Hepatocyte (in vitro differentiated cells): ENCODE results near the gene ARFGAP2. TPM values are rescaled to one million over a fixed set of nuclear protein-coding genes. Genes with fewer than 3 reads are reported as not detected.

Experiments
- DNase-seq: peaks from one replicate; pipeline ENCODE4 v3.0.0-alpha.2; 2016; ENCODE audit warnings: low spot score
- H2AFZ ChIP-seq: fragments of 200-600 bp; sonication (generic); 2 replicates; pipeline ENCODE4 v1.6.0; 2016; ENCODE audit warnings: antibody characterized with exemption, mild to moderate bottlenecking
- H3K27ac ChIP-seq: fragments of 200-600 bp; sonication (generic); 2 replicates; pipeline ENCODE4 v1.5.1; 2016; ENCODE audit warnings: mild to moderate bottlenecking
- H3K27me3 ChIP-seq: fragments of 200-600 bp; sonication (generic); 2 replicates; pipeline ENCODE4 v1.6.1; 2016
- H3K36me3 ChIP-seq: fragments of 200-600 bp; sonication (generic); replicated peaks from 2 replicates; pipeline ENCODE4 v1.5.1; 2016; ENCODE audit warnings: low read depth; ENCODE audit not compliant: insufficient read depth
- H3K4me1 ChIP-seq: fragments of 200-600 bp; sonication (generic); 2 replicates; pipeline ENCODE4 v1.5.1; 2016; ENCODE audit warnings: mild to moderate bottlenecking, moderate library complexity; ENCODE audit not compliant: insufficient read depth
- H3K4me2 ChIP-seq: fragments of 200-600 bp; sonication (generic); 2 replicates; pipeline ENCODE4 v1.6.0; 2016
- H3K4me3 ChIP-seq: fragments of 200-600 bp; sonication (generic); 2 replicates; pipeline ENCODE4 v1.5.1; 2016; ENCODE audit warnings: mild to moderate bottlenecking
- H3K79me2 ChIP-seq: fragments of 200-600 bp; sonication (generic); 2 replicates; pipeline ENCODE4 v1.6.0; 2017; ENCODE audit warnings: mild to moderate bottlenecking
- H3K9me2 ChIP-seq: fragments of 200-600 bp; sonication (generic); replicated peaks from 2 replicates; pipeline ENCODE4 v1.6.0; 2017; ENCODE audit warnings: mild to moderate bottlenecking; ENCODE audit not compliant: insufficient read depth
- H3K9me3 ChIP-seq: fragments of 200-600 bp; sonication (generic); 2 replicates; pipeline ENCODE4 v1.5.1; 2016; ENCODE audit warnings: low read depth, mild to moderate bottlenecking
- H4K20me1 ChIP-seq: fragments of 200-600 bp; sonication (generic); 2 replicates; pipeline ENCODE4 v1.6.0; 2016; ENCODE audit warnings: mild to moderate bottlenecking; ENCODE audit not compliant: insufficient read depth, poor library complexity, severe bottlenecking
- CTCF ChIP-seq: fragments of 200-600 bp; sonication (generic); IDR thresholded peaks from 2 replicates; pipeline ENCODE4 v1.5.1; 2016; ENCODE audit warnings: antibody characterized with exemption, mild to moderate bottlenecking; ENCODE audit not compliant: poor library complexity
- EZH2 ChIP-seq: fragments of 200-600 bp; sonication (generic); IDR thresholded peaks from 2 replicates; pipeline ENCODE4 v1.6.1; 2016; ENCODE audit warnings: antibody characterized with exemption, mild to moderate bottlenecking, borderline replicate concordance
- EZH2phosphoT487 ChIP-seq: fragments of 200-600 bp; sonication (generic); IDR thresholded peaks from one replicate; pipeline ENCODE4 v1.6.1; 2018; ENCODE audit warnings: antibody characterized with exemption, mild to moderate bottlenecking, low read depth, moderate library complexity; ENCODE audit not compliant: unreplicated experiment, severe bottlenecking
- WGBS: methylation state at CpG from one replicate; pipeline ENCODE4 v1.1.6; 2016; ENCODE audit warnings: low lambda C conversion rate; ENCODE audit errors: missing lambda C conversion rate; 5-methylcytosine and 5-hydroxymethylcytosine counted together
- polyA plus RNA-seq: library from polyadenylated mRNA; unstranded; fragments of >200 nt; fragmentation: Nextera tagmentation; extraction: Ambion mirVana; gene quantifications from 2 replicates; pipeline ENCODE4 v1.2.1, GENCODE V29; 2016
- total RNA-seq: library from RNA; depleted of rRNA; stranded (reverse); fragments of >200 nt; gene quantifications from 2 replicates; pipeline ENCODE4 v1.2.3, GENCODE V29; 2014

The ARFGAP2 gene
- total and polyA plus RNA-seq, 2 experiments from 2014 or later: 64.3 to 146 TPM

GRCh38 chr11:47164321-47164720 lies 12.4 kb downstream of the ARFGAP2 start:
- H3K79me2 ChIP-seq: peaks cover 12% of the 10 kb centered on the region

GRCh38 chr11:47163898-47164297 lies 12.8 kb downstream of the ARFGAP2 start:
- H3K4me1 ChIP-seq: no peaks in the 10 kb centered on the region
- H3K36me3 ChIP-seq: no peaks in the 10 kb centered on the region
- H3K4me2 ChIP-seq: no peak overlapping the region
- H2AFZ ChIP-seq: no peak overlapping the region
- H3K4me3 ChIP-seq: no peak overlapping the region
- DNase-seq: no peak
- H3K27me3 ChIP-seq: no peaks in the 10 kb centered on the region
- no peaks in the 10 kb centered on the region for H3K9me2 ChIP-seq
- peaks cover 10% of the 10 kb centered on the region for H3K79me2 ChIP-seq
- TF ChIP-seq EZH2phosphoT487 (no peak), EZH2 (no peak), CTCF (no peak)
- H4K20me1 ChIP-seq: peaks cover 2% of the 10 kb centered on the region
- H3K9me3 ChIP-seq: no peaks in the 10 kb centered on the region
- 94% methylated on average over 15 of the region's 15 CpGs for WGBS
- no peak overlapping the region for H3K27ac ChIP-seq

More at GRCh38 chr11:47164321-47164720, 12.4 kb downstream of the ARFGAP2 start:
- Histone ChIP-seq H3K27me3 (no peaks in the 10 kb centered on the region), H4K20me1 (peaks cover 2% of the 10 kb centered on the region), H3K4me1 (no peaks in the 10 kb centered on the region), H3K9me3 (no peaks in the 10 kb centered on the region), H3K36me3 (no peaks in the 10 kb centered on the region), H3K4me3 (no peak overlapping the region), H3K9me2 (no peaks in the 10 kb centered on the region), H3K27ac (no peak overlapping the region), H3K4me2 (no peak overlapping the region), H2AFZ (no peak overlapping the region)
- no peak for DNase-seq
- WGBS: 84% methylated on average over 4 of the region's 4 CpGs
- no peak for TF ChIP-seq CTCF

DNA sequence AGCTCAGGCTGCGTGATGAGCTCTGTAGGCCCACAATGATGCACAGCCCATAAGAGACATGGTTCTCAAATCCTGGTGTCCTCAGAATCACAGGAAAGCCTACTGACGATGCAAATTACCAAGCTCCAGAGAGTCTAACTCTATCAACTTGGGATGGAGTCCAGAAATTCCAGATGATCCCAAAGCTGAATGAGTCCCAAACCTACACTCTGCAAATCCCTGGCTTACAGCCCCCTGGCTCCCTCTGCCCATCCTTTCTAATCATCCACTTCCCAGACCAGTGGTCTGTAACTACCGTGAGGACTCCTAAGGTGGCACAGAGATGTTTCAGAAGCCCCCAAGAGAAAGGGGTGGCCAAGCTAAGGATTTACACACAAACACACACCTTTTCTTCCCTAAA lies 13.5 kb downstream of the ARFGAP2 start:
- H2AFZ ChIP-seq: no peak overlapping the region
- H4K20me1 ChIP-seq: no peaks in the 10 kb centered on the region
- no peaks in the 10 kb centered on the region for H3K27me3 ChIP-seq
- TF ChIP-seq EZH2 (no peak), CTCF (no peak), EZH2phosphoT487 (no peak)
- no peak overlapping the region for H3K27ac ChIP-seq
- peaks cover 5% of the 10 kb centered on the region for H3K79me2 ChIP-seq
- WGBS: 87% methylated on average over 3 of the region's 3 CpGs
- H3K36me3 ChIP-seq: no peaks in the 10 kb centered on the region
- H3K4me1 ChIP-seq: no peaks in the 10 kb centered on the region
- no peak for DNase-seq
- H3K4me2 ChIP-seq: no peak overlapping the region
- H3K9me2 ChIP-seq: no peaks in the 10 kb centered on the region
- H3K9me3 ChIP-seq: no peaks in the 10 kb centered on the region
- no peak overlapping the region for H3K4me3 ChIP-seq

DNA sequence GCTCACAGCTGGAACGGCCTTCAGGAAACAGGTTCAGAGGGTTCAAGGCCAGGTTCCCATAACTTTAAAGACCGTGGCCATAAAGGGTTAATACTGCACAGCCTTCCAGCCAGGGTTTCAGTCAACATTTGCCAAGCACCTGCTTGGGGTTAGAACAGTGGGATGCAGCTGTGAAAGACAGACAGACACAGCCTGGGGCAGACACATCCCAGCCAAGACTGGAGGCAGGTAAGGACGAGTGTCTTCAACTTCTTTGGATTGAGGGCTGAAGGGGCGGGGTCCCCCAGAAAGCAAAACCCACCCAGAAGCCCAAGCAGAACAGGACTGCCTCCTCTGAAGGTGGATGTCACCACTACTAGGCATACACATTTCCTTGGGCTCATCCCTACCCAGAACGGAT lies 14.3 kb downstream of the ARFGAP2 start:
- no peaks in the 10 kb centered on the region for H4K20me1 ChIP-seq
- H3K4me2 ChIP-seq: no peak overlapping the region
- H3K27ac ChIP-seq: no peak overlapping the region
- no peaks in the 10 kb centered on the region for H3K36me3 ChIP-seq
- no peaks in the 10 kb centered on the region for H3K79me2 ChIP-seq
- no peak overlapping the region for H3K4me3 ChIP-seq
- DNase-seq: no peak
- no peak for TF ChIP-seq EZH2
- no peak for TF ChIP-seq CTCF
- no peak for TF ChIP-seq EZH2phosphoT487
- no peak overlapping the region for H2AFZ ChIP-seq
- no peaks in the 10 kb centered on the region for H3K4me1 ChIP-seq
- no peaks in the 10 kb centered on the region for H3K9me2 ChIP-seq
- H3K27me3 ChIP-seq: no peaks in the 10 kb centered on the region
- H3K9me3 ChIP-seq: no peaks in the 10 kb centered on the region
- 85% methylated on average over 5 of the region's 5 CpGs for WGBS
